Thymus (tissue), 11 donors: ENCODE data around the gene ASCL1. TPM values are rescaled to one million over a fixed set of nuclear protein-coding genes. Genes with fewer than 3 reads are reported as not detected.

ENCODE experiments used
- DNase-seq, 9 donors: peaks; one replicate each; pipeline ENCODE4 v3.0.0-alpha.2; 2013; ENCODE audit warnings: low spot score in 9 of 9, low read depth in 6 of 9, missing footprints in 1 of 9
- H3K27ac ChIP-seq, 2 donors: one replicate each; pipeline ENCODE4 v1.5.1; 2013; ENCODE audit warnings: control low read depth in 1 of 2, low read depth in 1 of 2, low read length in 1 of 2, mild to moderate bottlenecking in 1 of 2, moderate library complexity in 1 of 2
- H3K27me3 ChIP-seq, 2 donors: one replicate each; pipeline ENCODE4 v1.5.1; 2013; ENCODE audit warnings: low read length in 1 of 2; ENCODE audit not compliant: control insufficient read depth in 2 of 2, insufficient read depth in 1 of 2
- H3K36me3 ChIP-seq, 2 donors: one replicate each; pipeline ENCODE4 v1.5.1; 2013; ENCODE audit warnings: low read length in 1 of 2, mild to moderate bottlenecking in 1 of 2, moderate library complexity in 1 of 2; ENCODE audit not compliant: control insufficient read depth in 2 of 2, insufficient read depth in 2 of 2
- H3K4me1 ChIP-seq, 2 donors: one replicate each; pipeline ENCODE4 v1.5.1; 2013; ENCODE audit warnings: low read length in 2 of 2; ENCODE audit not compliant: control insufficient read depth in 2 of 2, insufficient read depth in 2 of 2
- H3K4me3 ChIP-seq, 2 donors: one replicate each; pipeline ENCODE4 v1.5.1; 2013; ENCODE audit warnings: low read length in 2 of 2, control low read depth in 1 of 2, mild to moderate bottlenecking in 1 of 2
- H3K9me3 ChIP-seq, 2 donors: one replicate each; pipeline ENCODE4 v1.5.1; 2013; ENCODE audit warnings: low read length in 1 of 2, mild to moderate bottlenecking in 1 of 2; ENCODE audit not compliant: control insufficient read depth in 2 of 2, insufficient read depth in 1 of 2
- WGBS: extraction: QIAGEN DNeasy Blood & Tissue Kit; methylation state at CpG from one replicate; pipeline ENCODE4 v1.1.7; 2013; 5-methylcytosine and 5-hydroxymethylcytosine counted together
- polyA plus RNA-seq: library from polyadenylated mRNA; stranded (reverse); fragments of 200-250 nt; gene quantifications from one replicate; pipeline ENCODE4 v1.2.3, GENCODE V29; 2013
- total RNA-seq: library from RNA; stranded (reverse); fragments of 120-200 nt; gene quantifications from one replicate; pipeline ENCODE4 v1.2.4, GENCODE V29; 2013
- donor health status: healthy.

Gene ASCL1
- total and polyA plus RNA-seq, 2 donors, result 15.3 to 17.8 TPM

- H3K4me1 ChIP-seq, result no peaks in the 10 kb centered on the region
- no peaks in the 10 kb centered on the region for H3K9me3 ChIP-seq
- H3K27ac ChIP-seq, result no peak overlapping the region
- 9% methylated on average over 19 of the region's 19 CpGs for WGBS
- no peaks in the 10 kb centered on the region for H3K36me3 ChIP-seq
- no peak for DNase-seq
- H3K4me3 ChIP-seq, result peak overlapping the region in 1 of 2 donors; percentile 9
- H3K27me3 ChIP-seq, result peaks cover 79 to 98% of the 10 kb centered on the region in 2 donors
Measured at GRCh38 chr12:102956738-102957327, 641 bp upstream of the ASCL1 start.

DNA sequence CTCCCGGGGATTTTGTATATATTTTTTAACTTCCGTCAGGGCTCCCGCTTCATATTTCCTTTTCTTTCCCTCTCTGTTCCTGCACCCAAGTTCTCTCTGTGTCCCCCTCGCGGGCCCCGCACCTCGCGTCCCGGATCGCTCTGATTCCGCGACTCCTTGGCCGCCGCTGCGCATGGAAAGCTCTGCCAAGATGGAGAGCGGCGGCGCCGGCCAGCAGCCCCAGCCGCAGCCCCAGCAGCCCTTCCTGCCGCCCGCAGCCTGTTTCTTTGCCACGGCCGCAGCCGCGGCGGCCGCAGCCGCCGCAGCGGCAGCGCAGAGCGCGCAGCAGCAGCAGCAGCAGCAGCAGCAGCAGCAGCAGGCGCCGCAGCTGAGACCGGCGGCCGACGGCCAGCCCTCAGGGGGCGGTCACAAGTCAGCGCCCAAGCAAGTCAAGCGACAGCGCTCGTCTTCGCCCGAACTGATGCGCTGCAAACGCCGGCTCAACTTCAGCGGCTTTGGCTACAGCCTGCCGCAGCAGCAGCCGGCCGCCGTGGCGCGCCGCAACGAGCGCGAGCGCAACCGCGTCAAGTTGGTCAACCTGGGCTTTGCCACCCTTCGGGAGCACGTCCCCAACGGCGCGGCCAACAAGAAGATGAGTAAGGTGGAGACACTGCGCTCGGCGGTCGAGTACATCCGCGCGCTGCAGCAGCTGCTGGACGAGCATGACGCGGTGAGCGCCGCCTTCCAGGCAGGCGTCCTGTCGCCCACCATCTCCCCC lies 777 bp downstream of the ASCL1 start:
- whole genome bisulfite sequencing, result 4% methylated on average over 83 of the region's 83 CpGs
- Histone ChIP-seq H3K27me3 (peaks cover 77 to 100% of the 10 kb centered on the region in 2 donors), H3K9me3 (no peaks in the 10 kb centered on the region), H3K27ac (peak overlapping the region in 1 of 2 donors; percentile 17), H3K36me3 (no peaks in the 10 kb centered on the region), H3K4me1 (no peaks in the 10 kb centered on the region), H3K4me3 (peak overlapping the region; percentile 27 to 28)
- no peak for DNase-seq

GRCh38 chr12:102958830-102959176 lies 1.3 kb downstream of the ASCL1 start:
- H3K27ac ChIP-seq, result peak overlapping the region in 1 of 2 donors; percentile 17
- 5% methylated on average over 15 of the region's 15 CpGs for WGBS
- no peaks in the 10 kb centered on the region for H3K4me1 ChIP-seq
- no peak for DNase-seq
- H3K36me3 ChIP-seq, result no peaks in the 10 kb centered on the region
- H3K4me3 ChIP-seq, result peak overlapping the region in 1 of 2 donors; percentile 22
- peaks cover 77 to 100% of the 10 kb centered on the region in 2 donors for H3K27me3 ChIP-seq
- peaks cover 0 to 1% of the 10 kb centered on the region in 2 donors for H3K9me3 ChIP-seq

DNA sequence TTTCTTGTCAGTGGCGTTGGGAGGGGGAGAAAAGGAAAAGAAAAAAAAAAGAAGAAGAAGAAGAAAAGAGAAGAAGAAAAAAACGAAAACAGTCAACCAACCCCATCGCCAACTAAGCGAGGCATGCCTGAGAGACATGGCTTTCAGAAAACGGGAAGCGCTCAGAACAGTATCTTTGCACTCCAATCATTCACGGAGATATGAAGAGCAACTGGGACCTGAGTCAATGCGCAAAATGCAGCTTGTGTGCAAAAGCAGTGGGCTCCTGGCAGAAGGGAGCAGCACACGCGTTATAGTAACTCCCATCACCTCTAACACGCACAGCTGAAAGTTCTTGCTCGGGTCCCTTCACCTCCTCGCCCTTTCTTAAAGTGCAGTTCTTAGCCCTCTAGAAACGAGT lies 1.9 kb downstream of the ASCL1 start:
- peaks cover 81 to 100% of the 10 kb centered on the region in 2 donors for H3K27me3 ChIP-seq
- no peak overlapping the region for H3K27ac ChIP-seq
- DNase-seq, result no peak
- 8% methylated on average over 14 of the region's 14 CpGs for WGBS
- peaks cover 0 to 1% of the 10 kb centered on the region in 2 donors for H3K9me3 ChIP-seq
- peak overlapping the region in 1 of 2 donors; percentile 22 for H3K4me3 ChIP-seq
- H3K36me3 ChIP-seq, result no peaks in the 10 kb centered on the region
- no peaks in the 10 kb centered on the region for H3K4me1 ChIP-seq

- DNase-seq, result no peak
Measured at GRCh38 chr12:102960766-102961465, 3.4 kb downstream of the ASCL1 start.

GRCh38 chr12:102961466-102961855 lies 4.0 kb downstream of the ASCL1 start:
- Histone ChIP-seq H3K4me1 (no peaks in the 10 kb centered on the region), H3K4me3 (no peak overlapping the region), H3K27ac (no peak overlapping the region), H3K36me3 (no peaks in the 10 kb centered on the region), H3K9me3 (peaks cover 0 to 3% of the 10 kb centered on the region in 2 donors), H3K27me3 (peaks cover 84 to 100% of the 10 kb centered on the region in 2 donors)
- DNase-seq, result no peak
- WGBS, result 11% methylated on average over 8 of the region's 8 CpGs

More at GRCh38 chr12:102960766-102961465, 3.4 kb downstream of the ASCL1 start:
- 8% methylated on average over 19 of the region's 19 CpGs for WGBS
- Histone ChIP-seq H3K4me3 (no peak overlapping the region), H3K4me1 (no peaks in the 10 kb centered on the region), H3K27ac (no peak overlapping the region), H3K9me3 (peaks cover 0 to 3% of the 10 kb centered on the region in 2 donors), H3K27me3 (peaks cover 84 to 100% of the 10 kb centered on the region in 2 donors), H3K36me3 (no peaks in the 10 kb centered on the region)

DNA sequence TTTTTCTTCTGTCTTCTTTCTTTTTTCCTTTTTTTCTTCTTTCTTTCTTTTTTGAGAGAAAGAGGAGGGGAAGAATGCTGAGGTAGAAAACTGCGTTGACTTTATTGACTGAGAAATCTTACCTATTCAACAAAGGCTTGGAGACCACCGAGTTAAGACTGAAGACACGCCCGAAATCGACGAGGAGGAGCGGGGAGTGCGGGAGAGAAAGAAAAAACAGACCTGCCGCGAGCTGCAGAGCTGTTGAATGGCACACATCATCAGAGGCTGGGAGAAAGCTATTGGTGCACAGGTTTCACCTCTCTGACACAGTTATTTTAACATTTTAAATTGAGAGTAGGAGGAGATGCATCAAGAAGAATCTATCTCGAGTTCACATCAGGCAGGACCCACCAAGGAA lies 5.1 kb downstream of the ASCL1 start:
- WGBS, result 10% methylated on average over 11 of the region's 11 CpGs
- H3K9me3 ChIP-seq, result peaks cover 0 to 3% of the 10 kb centered on the region in 2 donors
- no peak for DNase-seq

GRCh38 chr12:102962986-102963385 lies 5.5 kb downstream of the ASCL1 start:
- 9% methylated on average over 3 of the region's 3 CpGs for WGBS
- H3K27me3 ChIP-seq, result peaks cover 75 to 91% of the 10 kb centered on the region in 2 donors

More for the DNA sequence above, 5.1 kb downstream of the ASCL1 start:
- no peaks in the 10 kb centered on the region for H3K36me3 ChIP-seq
- no peak overlapping the region for H3K4me3 ChIP-seq
- H3K27ac ChIP-seq, result no peak overlapping the region
- H3K27me3 ChIP-seq, result peaks cover 80 to 95% of the 10 kb centered on the region in 2 donors
- no peaks in the 10 kb centered on the region for H3K4me1 ChIP-seq

GRCh38 chr12:102963796-102964195 lies 6.3 kb downstream of the ASCL1 start:
- H3K4me3 ChIP-seq, result no peak overlapping the region
- H3K36me3 ChIP-seq, result no peaks in the 10 kb centered on the region
- DNase-seq, result no peak
- H3K9me3 ChIP-seq, result peaks cover 0 to 3% of the 10 kb centered on the region in 2 donors
- H3K27ac ChIP-seq, result no peak overlapping the region
- 53% methylated on average over 4 of the region's 4 CpGs for WGBS
- H3K4me1 ChIP-seq, result no peaks in the 10 kb centered on the region
- peaks cover 67 to 83% of the 10 kb centered on the region in 2 donors for H3K27me3 ChIP-seq

More at GRCh38 chr12:102962986-102963385, 5.5 kb downstream of the ASCL1 start:
- peaks cover 0 to 3% of the 10 kb centered on the region in 2 donors for H3K9me3 ChIP-seq
- no peak overlapping the region for H3K4me3 ChIP-seq
- no peaks in the 10 kb centered on the region for H3K36me3 ChIP-seq
- H3K4me1 ChIP-seq, result no peaks in the 10 kb centered on the region
- no peak overlapping the region for H3K27ac ChIP-seq
- DNase-seq, result no peak
